Measurements from ENCODE around the gene MSRB2.
"Not testable (repeated sequence)": the region's sequence is repeated elsewhere in the genome, so short reads cannot be mapped to it uniquely, and the experiment has no call there.

The MSRB2 gene

DNA sequence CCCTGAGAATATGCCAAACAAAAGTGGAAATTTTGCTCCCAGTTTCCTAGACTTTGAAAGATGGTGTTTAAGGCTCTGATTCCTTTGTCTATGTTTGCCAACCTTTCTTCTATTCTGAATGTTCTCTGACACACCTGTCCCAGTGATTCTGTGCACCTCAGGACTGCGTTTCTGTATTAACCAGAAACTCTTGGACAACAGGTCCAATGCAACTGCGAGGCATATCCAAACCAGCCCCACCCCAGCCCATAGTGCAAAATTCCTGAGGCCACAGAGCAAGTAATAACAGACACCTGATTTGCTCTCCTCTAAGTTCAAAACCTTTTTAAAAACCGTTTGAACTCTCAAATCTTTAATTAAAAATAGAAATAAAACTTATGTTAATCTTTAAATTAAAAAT, 37.0 kb upstream of the MSRB2 start:
- H4K20me1 ChIP-seq: no peaks in the 10 kb centered on the region
- TF ChIP-seq Cebpa-rat (IDR thresholded peaks at IDR 0.05): no peak
- H3K27ac ChIP-seq: no peak overlapping the region
- no peaks in the 10 kb centered on the region for H3K36me3 ChIP-seq
- H3K27me3 ChIP-seq: no peaks in the 10 kb centered on the region
- H3K9me3 ChIP-seq: peaks cover 8% of the 10 kb centered on the region
- H3K4me3 ChIP-seq: no peak overlapping the region
- H3K9ac ChIP-seq: no peak overlapping the region
- H3K4me2 ChIP-seq: no peak overlapping the region
- no peaks in the 10 kb centered on the region for H3K4me1 ChIP-seq

DNA sequence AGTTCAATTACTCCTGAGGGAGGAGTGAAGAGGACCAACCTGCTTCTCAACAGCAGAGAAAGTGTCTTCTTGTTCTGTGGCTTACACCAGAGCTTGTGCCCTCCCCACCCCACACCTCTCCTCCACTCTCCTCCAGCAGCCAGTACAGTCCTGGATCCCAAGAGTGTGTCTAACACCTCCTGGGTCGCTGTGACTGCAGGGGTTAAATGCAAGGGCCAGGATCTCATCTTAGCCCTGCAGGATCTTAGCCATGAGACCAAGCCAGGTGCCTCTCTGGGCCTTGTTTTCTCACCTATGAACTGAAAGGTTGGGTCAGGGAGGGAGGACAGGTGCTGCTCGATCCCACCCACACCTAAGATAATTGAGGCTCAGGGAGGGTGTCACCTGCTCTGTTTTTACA, 34.5 kb upstream of the MSRB2 start:
- no peak for TF ChIP-seq Cebpa-rat (IDR thresholded peaks at IDR 0.05)
- Histone ChIP-seq H4K20me1 (no peaks in the 10 kb centered on the region), H3K9ac (no peak overlapping the region), H3K4me1 (no peaks in the 10 kb centered on the region), H3K36me3 (no peaks in the 10 kb centered on the region), H3K27me3 (no peaks in the 10 kb centered on the region), H3K9me3 (peaks cover 8% of the 10 kb centered on the region), H3K4me3 (no peak overlapping the region), H3K27ac (no peak overlapping the region), H3K4me2 (no peak overlapping the region)

DNA sequence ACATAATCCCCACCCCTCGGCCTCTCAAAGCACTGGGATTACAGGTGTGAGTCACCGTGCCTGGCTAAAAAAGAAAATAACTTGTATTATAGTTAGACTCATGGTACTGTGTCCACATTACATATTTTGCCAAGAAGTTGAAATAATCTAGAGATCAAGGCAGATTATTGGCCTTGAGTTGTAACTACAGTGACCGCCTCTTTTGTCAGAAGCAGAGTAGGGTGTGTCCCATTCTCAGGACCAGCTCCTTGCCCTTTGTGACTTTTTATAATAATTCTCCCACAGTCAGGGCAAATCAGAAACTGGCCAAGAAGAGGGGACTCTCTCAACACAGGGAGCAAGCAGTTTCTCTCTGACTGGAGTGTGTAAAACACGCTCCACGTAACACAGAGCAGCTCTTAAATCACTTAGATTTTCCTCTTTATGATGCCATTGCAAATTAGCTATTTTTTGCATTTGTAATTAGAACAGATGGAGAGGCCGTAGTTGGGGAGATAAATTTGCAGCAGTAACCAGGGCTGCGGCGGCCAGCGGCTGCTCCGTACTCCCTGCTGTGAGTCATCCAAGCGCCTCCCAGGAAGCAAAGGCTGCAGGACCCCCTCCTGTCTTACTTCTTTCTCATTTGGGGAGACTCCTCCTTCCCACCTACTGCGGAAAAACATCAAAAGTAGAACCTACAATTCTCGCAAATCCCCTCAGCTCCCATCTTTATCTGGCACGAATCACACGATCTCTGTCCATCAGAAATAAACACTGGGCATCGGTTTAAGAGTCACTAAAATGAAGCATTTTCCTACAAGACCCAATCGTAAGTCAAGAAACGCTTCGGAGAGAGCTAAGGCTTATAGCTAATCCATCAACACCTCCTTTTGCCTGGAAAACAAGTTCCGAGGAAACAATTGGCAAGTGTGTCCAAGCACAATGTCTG, 32.1 kb upstream of the MSRB2 start:
- Histone ChIP-seq H3K36me3 (no peaks in the 10 kb centered on the region), H3K4me2 (no peak overlapping the region), H4K20me1 (no peaks in the 10 kb centered on the region), H3K27ac (no peak overlapping the region), H3K4me1 (no peaks in the 10 kb centered on the region), H3K27me3 (no peaks in the 10 kb centered on the region), H3K9ac (no peak overlapping the region), H3K4me3 (no peak overlapping the region), H3K9me3 (peaks cover 8% of the 10 kb centered on the region)
- TF ChIP-seq Cebpa-rat (IDR thresholded peaks at IDR 0.05): no peak

DNA sequence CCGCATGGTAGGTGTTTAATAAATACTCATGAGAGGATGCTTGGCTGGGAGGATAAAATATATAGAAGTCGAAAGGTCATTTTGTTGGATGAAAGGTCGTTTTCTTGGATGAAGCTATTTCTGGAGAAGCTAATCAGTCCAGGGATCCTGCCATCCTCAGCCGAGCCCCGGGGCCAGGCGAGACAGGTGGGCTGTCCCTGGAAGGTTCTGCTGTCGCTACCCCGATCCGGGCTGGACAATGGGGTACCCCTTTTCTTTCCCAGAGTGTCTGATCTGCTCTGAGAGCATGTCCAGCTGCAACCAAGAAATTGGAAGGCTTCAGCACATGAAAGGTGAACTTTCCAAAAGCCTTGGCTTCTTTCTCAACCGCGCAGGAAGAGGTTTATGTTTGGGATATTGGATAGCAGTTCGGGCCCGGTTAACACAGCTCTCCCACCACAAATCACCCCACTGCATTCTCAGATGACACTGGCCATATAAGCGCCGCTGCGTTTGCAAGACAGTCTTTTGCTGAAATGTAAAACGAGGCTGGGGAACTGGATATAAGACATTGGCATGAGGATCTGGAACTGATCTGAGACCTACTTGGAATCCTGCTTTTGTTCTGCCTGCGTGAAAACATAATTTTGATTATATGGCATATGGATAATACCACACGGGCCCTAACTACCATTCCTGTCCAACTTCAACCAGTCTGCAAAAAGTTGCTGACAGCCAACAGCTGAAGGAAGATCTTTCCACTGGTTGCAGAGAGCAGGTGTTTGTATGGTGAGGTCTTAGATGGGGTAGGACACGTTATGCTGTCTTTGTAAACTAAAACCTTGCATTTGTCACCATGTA, 31.2 kb upstream of the MSRB2 start:
- H3K9me3 ChIP-seq: peaks cover 8% of the 10 kb centered on the region
- H3K4me2 ChIP-seq: no peak overlapping the region
- H3K27ac ChIP-seq: no peak overlapping the region
- no peaks in the 10 kb centered on the region for H3K36me3 ChIP-seq
- no peak overlapping the region for H3K4me3 ChIP-seq
- H3K9ac ChIP-seq: no peak overlapping the region
- TF ChIP-seq Cebpa-rat (IDR thresholded peaks at IDR 0.05): no peak
- no peaks in the 10 kb centered on the region for H3K4me1 ChIP-seq
- no peaks in the 10 kb centered on the region for H4K20me1 ChIP-seq
- no peaks in the 10 kb centered on the region for H3K27me3 ChIP-seq

DNA sequence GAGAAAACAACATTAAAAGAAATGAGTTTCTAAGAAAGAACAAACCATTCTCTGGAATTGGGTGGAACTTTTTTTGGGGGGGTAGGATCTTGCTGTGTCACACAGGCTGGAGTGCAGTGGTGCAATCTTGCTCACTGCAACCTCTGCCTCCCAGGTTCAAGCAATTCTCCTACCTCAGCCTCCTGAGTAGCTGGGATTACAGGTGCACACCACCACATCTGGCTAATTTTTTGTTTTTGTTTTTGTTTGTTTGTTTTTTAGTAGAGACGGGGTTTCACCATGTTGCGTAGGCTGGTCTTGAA, 30.6 kb upstream of the MSRB2 start:
- not testable (repeated sequence) for H3K27ac ChIP-seq, H3K4me3 ChIP-seq

GRCh38 chr10:23065181-23065948, 30.0 kb upstream of the MSRB2 start:
- no peak for TF ChIP-seq Cebpa-rat (IDR thresholded peaks at IDR 0.05)
- H3K4me2 ChIP-seq: no peak overlapping the region
- no peaks in the 10 kb centered on the region for H4K20me1 ChIP-seq

More for the DNA sequence above, 30.6 kb upstream of the MSRB2 start:
- not testable (repeated sequence) for H3K4me1 ChIP-seq, H3K27me3 ChIP-seq, H4K20me1 ChIP-seq, H3K9ac ChIP-seq, H3K9me3 ChIP-seq, H3K36me3 ChIP-seq, H3K4me2 ChIP-seq

GRCh38 chr10:23067337-23067736, 28.0 kb upstream of the MSRB2 start:
- H4K20me1 ChIP-seq: no peaks in the 10 kb centered on the region
- no peaks in the 10 kb centered on the region for H3K9me3 ChIP-seq
- H3K4me3 ChIP-seq: no peak overlapping the region
- no peaks in the 10 kb centered on the region for H3K36me3 ChIP-seq
- no peak overlapping the region for H3K9ac ChIP-seq
- H3K4me1 ChIP-seq: no peaks in the 10 kb centered on the region
- H3K27ac ChIP-seq: no peak overlapping the region
- TF ChIP-seq Cebpa-rat (IDR thresholded peaks at IDR 0.05): no peak
- no peak overlapping the region for H3K4me2 ChIP-seq
- H3K27me3 ChIP-seq: no peaks in the 10 kb centered on the region

More at GRCh38 chr10:23065181-23065948, 30.0 kb upstream of the MSRB2 start:
- no peaks in the 10 kb centered on the region for H3K9me3 ChIP-seq
- no peak overlapping the region for H3K9ac ChIP-seq
- no peaks in the 10 kb centered on the region for H3K4me1 ChIP-seq
- H3K4me3 ChIP-seq: no peak overlapping the region
- H3K36me3 ChIP-seq: no peaks in the 10 kb centered on the region
- no peaks in the 10 kb centered on the region for H3K27me3 ChIP-seq
- H3K27ac ChIP-seq: no peak overlapping the region

GRCh38 chr10:23067939-23068775, 27.2 kb upstream of the MSRB2 start:
- Histone ChIP-seq H4K20me1 (no peaks in the 10 kb centered on the region), H3K9ac (no peak overlapping the region), H3K27ac (no peak overlapping the region), H3K36me3 (no peaks in the 10 kb centered on the region), H3K4me2 (no peak overlapping the region), H3K27me3 (no peaks in the 10 kb centered on the region), H3K9me3 (no peaks in the 10 kb centered on the region), H3K4me3 (no peak overlapping the region), H3K4me1 (no peaks in the 10 kb centered on the region)
- no peak for TF ChIP-seq Cebpa-rat (IDR thresholded peaks at IDR 0.05)
